ENCODE data around the gene METRNL.
"Not testable (repeated sequence)": the region's sequence is repeated elsewhere in the genome, so short reads cannot be mapped to it uniquely, and the experiment has no call there.

Gene METRNL

GRCh38 chr17:83109793-83110645 is 30.6 kb downstream of the METRNL start:
- no peak for DNase-seq

GRCh38 chr17:83110735-83111134 is 31.3 kb downstream of the METRNL start:
- DNase-seq: no peak

GRCh38 chr17:83111516-83112282 is 32.3 kb downstream of the METRNL start:
- DNase-seq: no peak

- no peak for DNase-seq
Observed at GRCh38 chr17:83113381-83113780, 34.0 kb downstream of the METRNL start.

GRCh38 chr17:83113792-83114191 is 34.4 kb downstream of the METRNL start:
- no peak for DNase-seq

GRCh38 chr17:83114706-83115105 is 35.3 kb downstream of the METRNL start:
- DNase-seq: no peak

GRCh38 chr17:83115202-83115651 is 35.8 kb downstream of the METRNL start:
- no peak for DNase-seq

- no peak for DNase-seq
Observed at GRCh38 chr17:83115832-83116231, 36.4 kb downstream of the METRNL start.

- DNase-seq: no peak
Observed at GRCh38 chr17:83116311-83116771, 36.9 kb downstream of the METRNL start.

GRCh38 chr17:83116783-83117555 is 37.6 kb downstream of the METRNL start:
- no peak for DNase-seq

GRCh38 chr17:83117583-83117982 is 38.2 kb downstream of the METRNL start:
- DNase-seq: no peak

GRCh38 chr17:83118071-83118841 is 38.8 kb downstream of the METRNL start:
- no peak for DNase-seq

GRCh38 chr17:83119987-83120864 is 40.8 kb downstream of the METRNL start:
- DNase-seq: no peak

GRCh38 chr17:83121473-83121872 is 42.1 kb downstream of the METRNL start:
- DNase-seq: not testable (repeated sequence)

GRCh38 chr17:83121921-83122820 is 42.8 kb downstream of the METRNL start:
- no peak for DNase-seq

- no peak for DNase-seq
Observed at GRCh38 chr17:83122834-83123233, 43.4 kb downstream of the METRNL start.

GRCh38 chr17:83123896-83124801 is 44.7 kb downstream of the METRNL start:
- DNase-seq: no peak

- no peak for DNase-seq
Observed at GRCh38 chr17:83124871-83125514, 45.6 kb downstream of the METRNL start.
